Jurkat, Clone E6-1 (cell line): ENCODE data around the gene COL11A2. TPM values are rescaled to one million over a fixed set of nuclear protein-coding genes. Genes with fewer than 3 reads are reported as not detected.
"Not testable (repeated sequence)": the region's sequence is repeated elsewhere in the genome, so short reads cannot be mapped to it uniquely, and the experiment has no call there.

ENCODE experiments used
- DNase-seq: peaks from one replicate; pipeline ENCODE4 v3.0.0-alpha.2; 2011; ENCODE audit warnings: low read depth, low spot score
- H3K4me3 ChIP-seq: 2 replicates; pipeline ENCODE4 v1.5.1; 2011; ENCODE audit warnings: mild to moderate bottlenecking, low read length, control low read depth, moderate library complexity
- polyA plus RNA-seq: library from polyadenylated mRNA; unstranded; fragments of >200 nt; gene quantifications from one replicate; pipeline ENCODE4 v1.2.1, GENCODE V29; 2012; ENCODE audit warnings: missing spikeins; ENCODE audit not compliant: insufficient read length, insufficient read depth

Gene COL11A2
- polyA plus RNA-seq, result 2.7 TPM

DNA sequence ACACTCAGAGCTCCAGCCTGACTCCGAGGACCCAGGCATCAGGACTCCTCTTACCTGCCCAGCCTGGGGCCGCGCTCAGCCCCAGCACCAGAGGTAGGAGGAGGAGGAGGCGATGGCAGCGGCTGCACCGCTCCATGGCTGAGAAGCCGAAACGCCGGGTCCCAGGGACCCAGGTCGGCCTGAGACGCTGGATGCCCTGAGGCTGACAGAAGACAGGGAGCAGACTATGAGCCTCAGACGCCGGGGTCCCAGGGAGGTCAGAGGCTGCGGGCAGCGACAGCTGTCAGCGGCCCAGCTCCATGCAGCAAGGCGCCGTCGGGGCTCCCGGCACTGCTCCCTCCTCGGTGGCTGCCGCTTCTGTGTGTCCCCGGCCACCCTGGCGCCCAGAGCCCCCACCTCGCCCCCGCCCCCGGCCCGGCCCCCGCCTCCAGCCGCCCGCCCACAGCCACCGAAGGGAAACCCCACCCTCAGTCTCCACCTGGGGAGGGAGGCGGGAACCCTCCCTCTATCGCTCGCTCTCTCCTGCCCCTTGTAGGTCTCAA, at the start of gene COL11A2:
COL11A2 (minus strand) TSS at position 363 of the 542 bp plus-strand sequence; CDS start at position 136, 227 bp downstream.
- H3K4me3 ChIP-seq, result no peak within 1 kb of the TSS
- DNase-seq, result no peak

DNA sequence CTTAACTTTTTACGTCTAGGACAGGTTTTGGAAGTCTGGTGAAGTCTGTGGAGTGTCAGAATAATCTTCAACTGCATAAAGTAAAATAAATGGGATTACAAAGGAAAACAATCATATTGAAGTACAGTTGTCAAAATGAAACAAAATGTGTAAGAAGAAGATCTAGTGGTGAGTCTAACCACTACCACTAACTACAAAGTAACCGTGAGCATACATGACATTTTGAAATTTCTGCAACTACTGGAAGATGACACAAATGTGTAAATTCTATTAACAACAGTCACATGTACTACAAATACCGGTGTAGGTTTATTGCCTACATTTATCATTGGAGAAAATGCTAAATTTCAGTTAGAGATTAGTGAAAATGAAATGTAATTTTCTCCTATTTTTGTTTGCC, 49.7 kb upstream of the COL11A2 start:
- H3K4me3 ChIP-seq, result no peak overlapping the region
- no peak for DNase-seq

DNA sequence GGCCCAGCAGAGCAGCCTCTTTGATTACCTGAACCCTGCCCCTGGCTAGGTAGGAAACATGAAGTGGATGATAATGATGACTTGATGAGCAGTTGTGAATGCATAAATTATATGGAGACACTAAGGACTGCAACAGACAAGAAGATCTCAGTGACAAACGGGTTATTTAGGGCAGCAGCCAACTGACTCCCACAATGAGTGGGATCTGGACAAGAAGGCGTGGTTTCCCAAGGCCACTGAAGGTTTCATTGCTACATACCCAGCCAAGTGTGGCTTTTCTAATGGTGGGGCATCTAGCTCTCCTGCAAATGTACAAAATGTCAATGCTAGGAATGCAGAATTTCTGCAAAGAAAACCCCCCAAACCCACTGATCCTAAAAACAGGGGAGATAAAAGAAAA, 45.5 kb upstream of the COL11A2 start:
- H3K4me3 ChIP-seq, result no peak overlapping the region
- DNase-seq, result no peak

DNA sequence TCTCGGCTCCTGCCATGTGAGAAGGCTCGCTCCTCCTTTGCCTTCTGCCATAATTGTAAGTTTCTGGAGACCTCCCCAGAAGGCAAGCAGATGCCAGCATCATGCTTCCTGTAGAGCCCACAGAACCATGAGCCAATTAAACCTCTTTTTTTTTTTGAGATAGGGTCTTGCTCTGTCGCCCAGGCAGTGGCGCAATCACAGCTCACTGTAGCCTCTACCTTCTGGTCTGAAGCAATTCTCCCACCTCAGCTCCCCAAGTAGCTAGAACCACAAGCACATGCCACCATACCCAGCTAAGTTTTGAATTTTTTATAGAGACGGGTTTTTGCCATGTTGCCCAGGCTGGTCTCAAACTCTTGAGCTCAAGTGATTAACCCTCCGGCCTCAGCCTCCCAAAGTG, 44.6 kb upstream of the COL11A2 start:
- H3K4me3 ChIP-seq, result no peak overlapping the region
- no peak for DNase-seq

DNA sequence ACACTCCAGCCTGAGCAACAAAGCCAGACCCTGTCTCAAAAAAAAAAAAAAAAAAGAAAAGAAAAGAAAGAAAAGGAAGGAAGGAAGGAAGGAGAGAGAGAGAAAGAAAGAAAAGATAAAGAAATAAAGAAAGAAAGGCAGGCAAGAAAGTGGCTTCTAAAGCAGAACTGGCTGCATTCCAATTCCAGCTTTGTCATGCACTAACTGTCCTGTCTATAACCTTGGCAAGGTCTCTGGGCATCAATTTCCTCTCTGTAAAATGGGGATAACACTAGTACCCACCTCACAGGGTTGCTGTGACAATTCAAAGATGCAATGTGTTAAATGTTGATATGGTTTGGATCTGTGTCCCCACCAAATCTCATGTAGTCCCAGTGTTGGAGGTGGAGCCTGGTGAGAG, 44.1 kb upstream of the COL11A2 start:
- no peak for DNase-seq

DNA sequence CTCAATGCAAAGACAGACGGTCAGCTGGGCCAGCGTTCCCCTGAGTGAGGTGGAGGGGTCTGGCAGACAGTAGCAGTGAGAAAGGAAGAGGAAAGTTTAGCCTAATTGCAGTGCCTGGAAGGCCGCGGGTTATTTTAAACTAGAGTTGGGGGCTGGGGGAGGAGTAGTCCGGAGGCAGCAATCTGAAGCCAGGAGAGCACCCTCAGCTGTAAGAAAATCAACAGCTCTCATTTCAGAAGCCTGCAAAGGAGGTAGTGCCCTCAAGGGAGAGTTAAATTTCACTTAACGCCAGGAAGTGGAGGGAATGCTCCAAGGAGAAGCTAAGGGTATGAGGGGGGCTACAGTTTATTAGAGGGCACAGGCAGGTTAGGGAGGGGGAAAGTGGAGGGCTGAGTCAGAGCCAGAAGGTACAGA, 43.0 kb upstream of the COL11A2 start:
- DNase-seq, result no peak
- H3K4me3 ChIP-seq, result no peak overlapping the region

More for the DNA sequence above, 44.1 kb upstream of the COL11A2 start:
- no peak overlapping the region for H3K4me3 ChIP-seq

DNA sequence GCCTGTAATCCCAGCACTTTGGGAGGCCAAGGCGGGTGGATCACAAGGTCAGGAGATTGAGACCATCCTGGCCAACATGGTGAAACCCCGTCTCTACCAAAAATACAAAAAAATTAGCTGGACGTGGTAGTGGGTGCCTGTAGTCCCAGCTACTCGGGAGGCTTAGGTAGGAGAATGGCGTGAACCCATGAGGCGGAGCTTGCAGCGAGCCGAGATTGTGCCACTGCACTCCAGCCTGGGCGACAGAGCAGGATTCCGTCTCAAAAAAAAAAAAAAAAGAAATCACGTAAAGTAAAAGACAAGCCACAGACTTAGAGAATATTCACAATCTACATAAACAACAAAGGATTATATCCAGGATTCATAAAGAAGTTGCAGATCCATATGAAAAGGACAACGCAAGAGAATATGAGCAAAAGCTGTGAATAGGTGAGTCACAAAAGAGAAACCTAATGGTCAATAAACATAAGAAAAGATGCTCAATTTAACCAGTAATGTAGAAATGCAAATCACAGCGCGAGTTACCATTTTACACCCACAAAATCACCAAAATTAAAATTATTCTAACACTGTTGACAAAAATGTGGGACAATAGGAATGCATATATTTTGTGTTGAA, 34.3 kb upstream of the COL11A2 start:
- H3K4me3 ChIP-seq, DNase-seq: not testable (repeated sequence)

DNA sequence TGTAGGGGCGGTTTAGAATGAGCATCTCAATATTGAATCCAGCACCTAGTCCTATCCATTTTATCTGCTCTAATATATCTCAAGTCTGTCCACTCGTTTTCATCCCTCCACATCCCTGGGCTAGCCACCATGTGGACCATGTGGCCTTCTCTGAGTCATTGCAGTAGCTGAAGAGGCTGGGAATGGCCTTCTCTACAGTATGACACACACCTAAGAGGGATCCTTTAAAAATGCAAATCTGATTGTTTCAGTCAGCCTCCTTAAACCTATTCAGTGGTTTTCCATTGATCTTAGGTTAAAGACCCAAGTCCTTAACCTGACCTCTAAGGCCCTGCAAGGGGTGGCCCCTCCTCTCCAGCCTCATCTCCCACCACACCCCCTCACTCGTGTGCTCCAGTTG, 25.4 kb upstream of the COL11A2 start:
- H3K4me3 ChIP-seq, result no peak overlapping the region
- DNase-seq, result no peak

DNA sequence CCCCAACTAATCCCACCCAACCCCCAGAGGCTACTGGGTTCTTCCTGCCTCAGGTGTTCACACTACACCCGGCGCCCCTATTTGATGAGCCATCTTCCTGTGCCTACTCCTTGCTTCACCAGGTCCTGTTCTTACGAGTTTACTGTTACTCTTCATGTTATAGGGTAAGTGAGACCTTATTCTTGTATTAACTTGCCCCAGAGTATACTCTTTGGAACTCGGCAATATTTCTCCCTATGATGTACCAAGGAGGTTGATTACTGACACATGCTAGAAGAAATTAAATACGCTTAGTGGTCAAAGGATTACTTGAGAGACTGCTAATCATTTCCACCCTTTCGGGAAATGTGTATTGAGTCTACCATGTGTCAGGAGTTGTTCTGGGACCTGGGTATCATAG, 25.0 kb upstream of the COL11A2 start:
- no peak for DNase-seq
- no peak overlapping the region for H3K4me3 ChIP-seq

DNA sequence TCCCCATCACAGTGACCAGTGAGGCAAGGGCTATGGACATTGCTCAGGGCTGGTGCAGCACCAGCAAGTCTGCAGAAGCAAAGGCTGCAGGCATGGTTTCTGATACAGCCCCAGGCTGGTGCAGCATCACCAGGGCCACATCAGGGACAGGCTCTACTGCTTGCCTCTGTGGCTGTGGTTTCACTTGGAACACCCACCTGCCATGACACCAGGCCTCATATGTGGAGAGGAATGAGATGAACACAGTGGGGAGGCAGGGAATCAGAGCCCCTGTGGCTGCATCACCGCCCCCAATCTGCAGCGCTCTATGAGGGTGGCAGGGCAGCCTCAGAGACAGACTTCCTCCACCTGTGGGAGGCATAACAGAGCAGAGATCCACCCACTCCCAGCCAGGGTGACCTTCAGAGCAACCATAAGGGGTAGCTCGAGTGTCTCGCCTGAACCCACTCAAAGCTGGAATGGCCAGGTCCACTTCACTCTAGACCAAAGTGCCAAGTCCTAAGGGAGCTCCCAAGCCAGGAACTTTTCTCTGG, 23.9 kb upstream of the COL11A2 start:
- DNase-seq, result no peak

DNA sequence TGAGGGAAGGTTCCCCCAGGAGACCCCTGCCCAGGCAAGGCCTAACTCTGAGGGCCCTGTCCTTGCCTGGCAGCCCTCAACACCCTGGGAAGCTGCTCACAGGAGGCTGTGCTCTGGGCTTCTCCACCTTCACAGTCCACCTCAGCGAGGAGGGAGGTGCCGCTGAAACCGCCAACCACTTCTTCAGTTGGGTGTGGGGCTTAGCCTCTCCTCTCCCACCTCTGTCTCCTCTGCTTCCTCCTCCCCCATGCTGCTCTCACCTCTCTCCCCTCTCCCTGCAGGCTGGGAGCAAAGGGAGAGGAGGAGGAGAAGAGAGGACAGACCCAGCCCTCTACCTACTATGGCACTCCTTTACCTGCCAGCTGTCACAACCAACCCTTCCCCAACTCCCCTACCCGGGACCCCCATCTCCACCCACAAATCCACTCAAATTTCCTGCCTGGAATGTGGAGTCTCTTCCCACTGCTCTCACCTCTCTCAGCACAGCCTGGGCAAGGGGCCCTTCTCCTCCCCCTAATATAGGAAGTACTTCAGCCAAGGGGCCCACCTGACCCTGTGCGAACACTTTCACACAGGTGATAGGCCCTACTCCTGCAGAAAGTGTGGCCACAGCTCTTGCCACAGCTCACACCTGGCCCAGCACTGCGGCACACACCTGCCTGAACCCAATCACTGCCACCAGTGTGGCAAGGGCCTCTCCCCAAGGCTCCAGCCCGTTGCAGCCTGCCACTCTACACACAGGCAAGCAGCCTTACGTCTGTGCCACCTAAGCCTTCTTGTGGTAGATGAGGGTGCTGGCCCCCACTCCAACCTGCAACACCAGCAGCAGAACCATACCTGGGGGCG, 23.2 kb upstream of the COL11A2 start:
- no peak overlapping the region for H3K4me3 ChIP-seq
- no peak for DNase-seq

More for the DNA sequence above, 23.9 kb upstream of the COL11A2 start:
- no peak overlapping the region for H3K4me3 ChIP-seq

DNA sequence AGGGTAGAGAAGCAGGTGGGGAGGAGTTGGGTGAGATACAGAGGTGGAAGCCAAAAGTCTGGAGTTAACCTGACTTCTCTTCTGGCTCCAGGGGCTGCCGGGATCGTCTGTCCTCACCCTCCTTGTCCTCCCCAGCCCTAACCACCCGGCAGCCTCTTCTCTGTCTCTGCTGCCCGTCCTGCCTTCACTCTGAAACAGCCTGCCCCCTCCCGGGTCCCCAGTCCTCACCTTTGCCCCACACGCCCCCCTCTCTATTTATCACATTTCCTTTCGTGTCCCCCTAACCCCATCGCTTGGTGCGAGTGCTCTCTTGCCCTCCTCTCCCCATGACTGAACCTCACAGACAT, 21.7 kb upstream of the COL11A2 start:
- no peak overlapping the region for H3K4me3 ChIP-seq

DNA sequence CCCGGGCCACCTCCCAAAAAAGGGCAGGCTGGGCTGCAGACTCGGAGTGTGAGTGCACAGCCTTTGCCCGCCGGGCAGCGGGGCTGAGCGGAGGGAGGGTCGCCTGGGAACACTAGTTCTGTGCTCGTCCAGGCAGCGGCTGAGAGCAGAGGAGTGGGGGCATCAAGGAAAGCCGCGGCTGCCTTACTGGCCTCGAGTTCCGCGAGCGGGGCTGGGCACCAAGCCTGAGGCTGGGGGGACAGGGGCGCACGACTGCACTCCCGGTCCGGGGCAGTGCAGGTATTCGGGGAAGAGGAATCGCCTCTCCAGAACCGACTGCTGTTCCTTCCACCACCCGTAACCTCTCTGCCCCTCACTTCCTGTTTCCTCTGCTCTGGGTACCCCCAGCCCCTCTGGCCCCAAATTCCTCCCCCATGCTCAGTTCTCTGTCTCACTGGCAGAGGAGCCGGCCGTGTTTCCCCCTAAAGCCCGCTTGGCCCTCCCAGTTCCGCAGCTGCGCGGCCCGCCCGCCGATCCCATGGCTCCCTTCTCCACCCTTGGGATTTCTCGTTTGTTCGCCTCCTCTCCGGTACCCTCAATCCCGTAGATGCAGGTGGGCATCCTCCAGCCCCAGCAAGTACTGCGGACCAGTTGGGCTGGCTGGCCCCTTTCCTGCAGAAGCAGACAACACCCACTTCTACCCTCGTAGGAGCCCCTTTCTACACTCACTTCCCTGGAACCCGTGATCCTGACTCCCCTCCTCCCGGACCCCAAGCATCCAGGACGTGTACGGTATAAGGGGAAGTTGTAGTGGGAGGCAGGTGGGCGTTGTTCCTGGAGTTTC, 21.1 kb upstream of the COL11A2 start:
- no peak for DNase-seq
- no peak overlapping the region for H3K4me3 ChIP-seq

More for the DNA sequence above, 21.7 kb upstream of the COL11A2 start:
- no peak for DNase-seq

DNA sequence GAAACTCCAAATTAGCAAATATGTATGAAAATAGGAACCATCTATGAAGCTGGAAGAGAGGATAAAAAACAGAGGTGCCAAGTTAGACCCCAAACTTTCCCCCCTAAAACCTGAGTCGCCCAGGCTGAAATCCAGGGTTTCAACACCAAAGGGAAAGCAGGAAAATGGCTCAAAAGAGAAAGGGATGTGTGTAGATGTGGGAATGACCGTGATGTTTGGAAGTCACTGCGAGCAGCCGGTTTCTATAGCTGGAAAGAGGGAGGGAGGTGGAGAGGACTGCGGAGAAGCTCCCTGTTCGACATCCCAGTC, 20.5 kb upstream of the COL11A2 start:
- no peak overlapping the region for H3K4me3 ChIP-seq
- no peak for DNase-seq

DNA sequence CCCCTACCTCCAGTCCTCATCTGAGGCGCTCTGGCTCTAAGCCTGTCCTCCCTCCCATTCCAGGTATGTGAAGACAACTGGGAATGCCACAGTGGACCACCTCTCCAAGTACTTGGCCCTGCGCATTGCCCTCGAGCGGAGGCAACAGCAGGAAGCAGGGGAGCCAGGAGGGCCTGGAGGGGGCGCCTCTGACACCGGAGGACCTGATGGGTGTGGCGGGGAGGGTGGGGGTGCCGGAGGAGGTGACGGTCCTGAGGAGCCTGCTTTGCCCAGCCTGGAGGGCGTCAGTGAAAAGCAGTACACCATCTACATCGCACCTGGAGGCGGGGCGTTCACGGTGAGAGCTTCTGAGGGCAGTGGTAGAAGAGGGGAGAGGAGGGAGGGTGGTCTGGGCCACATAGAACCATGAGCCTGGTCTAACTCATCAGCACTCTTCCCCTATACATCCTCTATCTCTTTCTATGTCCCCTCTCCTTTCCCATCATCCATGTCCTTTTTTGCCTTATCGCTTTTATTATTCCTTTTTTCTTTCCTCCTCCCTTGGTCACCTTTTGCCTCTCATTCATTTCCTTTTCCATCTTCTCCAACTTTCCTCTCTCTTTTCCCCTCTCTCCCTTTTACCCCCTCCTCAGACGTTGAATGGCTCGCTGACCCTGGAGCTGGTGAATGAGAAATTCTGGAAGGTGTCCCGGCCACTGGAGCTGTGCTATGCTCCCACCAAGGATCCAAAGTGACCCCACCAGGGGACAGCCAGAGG, 19.6 kb upstream of the COL11A2 start:
- no peak for DNase-seq
- no peak overlapping the region for H3K4me3 ChIP-seq

DNA sequence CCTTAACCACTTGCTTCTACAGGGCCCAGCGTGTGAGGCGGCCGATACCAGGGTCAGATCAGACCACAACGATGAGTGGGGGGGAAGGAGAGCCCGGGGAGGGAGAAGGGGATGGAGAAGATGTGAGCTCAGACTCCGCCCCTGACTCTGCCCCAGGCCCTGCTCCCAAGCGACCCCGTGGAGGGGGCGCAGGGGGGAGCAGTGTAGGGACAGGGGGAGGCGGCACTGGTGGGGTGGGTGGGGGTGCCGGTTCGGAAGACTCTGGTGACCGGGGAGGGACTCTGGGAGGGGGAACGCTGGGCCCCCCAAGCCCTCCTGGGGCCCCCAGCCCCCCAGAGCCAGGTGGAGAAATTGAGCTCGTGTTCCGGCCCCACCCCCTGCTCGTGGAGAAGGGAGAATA, 18.9 kb upstream of the COL11A2 start:
- DNase-seq, result no peak
- no peak overlapping the region for H3K4me3 ChIP-seq

DNA sequence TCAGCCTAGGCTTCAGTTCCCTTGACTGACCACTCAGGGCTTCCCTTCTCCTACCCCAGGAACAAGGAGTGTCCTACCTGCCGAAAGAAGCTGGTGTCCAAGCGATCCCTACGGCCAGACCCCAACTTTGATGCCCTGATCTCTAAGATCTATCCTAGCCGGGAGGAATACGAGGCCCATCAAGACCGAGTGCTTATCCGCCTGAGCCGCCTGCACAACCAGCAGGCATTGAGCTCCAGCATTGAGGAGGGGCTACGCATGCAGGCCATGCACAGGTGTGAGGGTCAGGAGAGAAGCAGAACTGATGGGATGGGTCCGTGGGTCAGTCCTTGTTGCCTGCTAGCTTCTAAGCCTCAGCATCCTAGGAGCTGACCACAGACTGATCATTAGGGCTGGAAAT, 17.6 kb upstream of the COL11A2 start:
- no peak overlapping the region for H3K4me3 ChIP-seq
- no peak for DNase-seq

DNA sequence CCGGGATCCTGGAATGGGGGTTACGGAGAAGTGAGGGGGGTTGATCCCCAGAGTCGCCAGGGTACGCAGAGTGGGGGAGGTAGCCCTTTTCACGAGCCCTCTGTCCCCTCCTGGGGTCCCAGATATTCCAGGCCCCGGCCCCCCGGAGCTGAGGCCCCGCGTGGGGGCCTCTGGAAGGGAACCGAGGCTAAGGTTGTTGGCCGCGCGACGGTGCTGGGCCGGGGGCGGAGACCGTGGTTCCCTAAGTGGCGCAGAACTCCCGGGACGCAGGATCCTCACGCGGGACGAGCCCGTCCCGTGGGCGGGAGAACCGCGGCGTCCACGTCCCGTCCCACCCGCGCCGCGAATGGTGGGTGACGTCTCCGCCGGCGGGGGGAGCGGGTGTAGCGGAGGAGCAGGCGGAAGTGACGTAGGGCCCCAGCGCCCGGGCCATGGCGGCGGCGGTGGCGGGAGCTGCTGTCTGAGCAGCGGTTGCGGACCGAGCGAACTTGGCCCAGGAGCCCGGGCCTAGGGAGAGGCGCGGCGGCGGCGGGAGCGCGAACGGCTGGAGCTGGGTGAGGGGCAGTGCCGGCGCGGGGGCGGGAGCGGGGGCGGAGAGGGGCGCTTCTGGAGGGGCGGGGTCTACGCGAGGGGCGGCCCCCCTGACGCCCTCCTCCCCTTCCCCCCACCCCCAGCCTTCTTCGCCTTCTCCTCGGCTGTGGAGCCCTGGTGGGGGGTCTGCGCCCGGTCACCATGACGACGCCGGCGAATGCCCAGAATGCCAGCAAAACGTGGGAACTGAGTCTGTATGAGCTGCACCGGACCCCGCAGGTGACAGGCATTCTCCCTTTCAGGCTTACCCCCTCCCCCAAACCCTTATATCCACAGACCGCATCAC, 16.1 kb upstream of the COL11A2 start, which contains the start of gene RING1:
RING1 (plus strand) TSS at position 410 of the 877 bp plus-strand sequence; CDS start at position 733, 323 bp downstream.
- DNase-seq, result peak; percentile 54
- H3K4me3 ChIP-seq, result peak within 1 kb of the TSS; percentile 81
